ENCODE data around the gene UPF3A.

GRCh38 chr13:114288157-114288591 is 6.8 kb downstream of the UPF3A start:
- TF ChIP-seq RBBP5 (conservative IDR thresholded peaks at IDR 0.05) (no peak), RAD21 (IDR thresholded peaks at IDR 0.05; ENCODE audit: insufficient read depth, low read depth, low read length) (no peak), CBX5 (IDR thresholded peaks at IDR 0.05; ENCODE audit: low read depth) (no peak), MAX (IDR thresholded peaks at IDR 0.05; ENCODE audit: low read depth, low read length) (no peak), NKRF (conservative IDR thresholded peaks at IDR 0.05) (no peak)

Data from GM12878 (cell line).